HEK293 (cell line): ENCODE measurements around the gene MRGPRX2.

Source experiments
- CTCF ChIA-PET: fragments of 350-600 bp; formaldehyde crosslinking; extraction: SDS; loops from one replicate; lab custom pipeline; 2021; ENCODE audit warnings: antibody characterized with exemption; lab: Yijun Ruan, JAX
- POLR2A ChIA-PET: fragments of 300-600 bp; formaldehyde crosslinking; extraction: SDS; loops from one replicate; lab custom pipeline; 2020; ENCODE audit warnings: antibody characterized with exemption, inconsistent platforms; lab: Yijun Ruan, JAX
- H3K27ac ChIP-seq: fragments of 200-500 bp; sonication (Bioruptor generic); 2 replicates; pipeline ENCODE4 v1.5.1; 2014; ENCODE audit warnings: low read depth, low read length, control low read depth, inconsistent platforms; ENCODE audit errors: extremely low read depth
- H3K36me3 ChIP-seq, 2 experiments: fragments of 200-500 bp in 1 of 2; sonication (Bioruptor generic) in 1 of 2; 1 replicate in 1 of 2; 2 replicates in 1 of 2; pipeline ENCODE4 v1.5.1; 2014 to 2017; ENCODE audit warnings: inconsistent platforms in 2 of 2, low read length in 2 of 2; ENCODE audit not compliant: control insufficient read depth in 2 of 2, insufficient read depth in 1 of 2
- H3K4me1 ChIP-seq: fragments of 200-500 bp; sonication (Bioruptor generic); 2 replicates; pipeline ENCODE4 v1.5.1; 2014; ENCODE audit warnings: mild to moderate bottlenecking, low read length, inconsistent platforms; ENCODE audit not compliant: control insufficient read depth, insufficient read depth
- H3K4me3 ChIP-seq: 2 replicates; pipeline ENCODE4 v1.5.1; 2011; ENCODE audit warnings: low read depth, mild to moderate bottlenecking, control low read depth, low read length, moderate library complexity
- H3K9me3 ChIP-seq: fragments of 200-500 bp; sonication (Bioruptor generic); 2 replicates; pipeline ENCODE4 v1.5.1; 2014; ENCODE audit warnings: low read depth, low read length, inconsistent platforms; ENCODE audit not compliant: control insufficient read depth, insufficient read depth
- KLF16 ChIP-seq: fragments of 450-650 bp; formaldehyde crosslinking; IDR thresholded peaks from 2 replicates; pipeline ENCODE4 v1.5.1; 2017; ENCODE audit warnings: missing biosample characterization, missing genetic modification characterization
- OSR2 ChIP-seq: fragments of 450-650 bp; formaldehyde crosslinking; IDR thresholded peaks from 2 replicates; pipeline ENCODE4 v1.5.1; 2016; ENCODE audit warnings: missing biosample characterization, missing genetic modification characterization
- ZNF140 ChIP-seq: fragments of 450-650 bp; formaldehyde crosslinking; IDR thresholded peaks from 2 replicates; pipeline ENCODE4 v1.5.1; 2016; ENCODE audit warnings: missing biosample characterization, missing genetic modification characterization
- ZNF16 ChIP-seq: fragments of 450-650 bp; formaldehyde crosslinking; IDR thresholded peaks from 2 replicates; pipeline ENCODE4 v1.5.1; 2016; ENCODE audit warnings: low read depth, missing biosample characterization, missing genetic modification characterization
- ZNF211 ChIP-seq: fragments of 450-650 bp; formaldehyde crosslinking; IDR thresholded peaks from 2 replicates; pipeline ENCODE4 v1.5.1; 2016; ENCODE audit warnings: low read depth, missing biosample characterization, missing genetic modification characterization
- ZNF214 ChIP-seq: fragments of 450-650 bp; formaldehyde crosslinking; IDR thresholded peaks from 2 replicates; pipeline ENCODE4 v1.5.1; 2017; ENCODE audit warnings: missing biosample characterization, mild to moderate bottlenecking, missing genetic modification characterization, borderline replicate concordance
- ZNF335 ChIP-seq: fragments of 450-650 bp; formaldehyde crosslinking; conservative IDR thresholded peaks from 2 replicates; pipeline ENCODE4 v1.5.1; 2016; ENCODE audit warnings: missing biosample characterization, missing genetic modification characterization
- ZNF350 ChIP-seq: fragments of 450-650 bp; formaldehyde crosslinking; IDR thresholded peaks from 2 replicates; pipeline ENCODE4 v1.5.0; 2017; ENCODE audit warnings: missing biosample characterization, mild to moderate bottlenecking, missing genetic modification characterization
- ZNF514 ChIP-seq: fragments of 450-650 bp; formaldehyde crosslinking; IDR thresholded peaks from 2 replicates; pipeline ENCODE4 v1.5.1; 2016; ENCODE audit warnings: missing biosample characterization, missing genetic modification characterization
- ZNF629 ChIP-seq: fragments of 450-650 bp; formaldehyde crosslinking; IDR thresholded peaks from 2 replicates; pipeline ENCODE4 v1.5.1; 2017; ENCODE audit warnings: missing biosample characterization, missing genetic modification characterization
- ZNF791 ChIP-seq: fragments of 450-650 bp; formaldehyde crosslinking; IDR thresholded peaks from 2 replicates; pipeline ENCODE4 v1.5.1; 2016; ENCODE audit warnings: missing biosample characterization, missing genetic modification characterization
- ZSCAN23 ChIP-seq: fragments of 450-650 bp; formaldehyde crosslinking; IDR thresholded peaks from 2 replicates; pipeline ENCODE4 v1.5.1; 2016; ENCODE audit warnings: missing biosample characterization, missing genetic modification characterization
- TF ChIP-seq, protein P1 (sequence below): fragments of 450-650 bp; formaldehyde crosslinking; IDR thresholded peaks from 2 replicates; pipeline ENCODE4 v1.5.1; 2016; ENCODE audit warnings: missing biosample characterization, missing genetic modification characterization
- TF ChIP-seq, protein P2 (sequence below): fragments of 450-650 bp; formaldehyde crosslinking; IDR thresholded peaks from 2 replicates; pipeline ENCODE4 v1.5.1; 2016; ENCODE audit warnings: missing biosample characterization, missing genetic modification characterization

Gene MRGPRX2

DNA sequence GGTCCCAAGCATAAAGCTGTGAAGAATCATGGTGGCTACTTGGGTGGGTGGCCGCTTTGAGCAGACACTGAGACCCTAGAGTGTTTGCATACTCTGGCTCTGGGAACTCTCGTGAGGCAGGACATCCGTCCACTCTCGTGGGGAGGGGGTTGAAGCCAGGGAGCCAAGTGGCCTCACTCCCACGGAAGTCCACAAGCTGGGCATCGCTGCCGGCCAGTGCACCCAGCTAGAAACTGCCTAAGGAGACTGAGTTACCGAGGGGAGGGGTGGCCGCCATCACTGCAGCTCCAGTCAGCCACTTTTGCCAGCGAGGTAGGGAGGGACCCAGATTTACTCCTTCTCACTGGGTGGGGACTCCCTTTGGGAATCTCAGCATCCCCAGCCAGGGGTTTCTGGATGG lies 20.5 kb downstream of the MRGPRX2 start (continued):
- TF ChIP-seq, protein P1, sequence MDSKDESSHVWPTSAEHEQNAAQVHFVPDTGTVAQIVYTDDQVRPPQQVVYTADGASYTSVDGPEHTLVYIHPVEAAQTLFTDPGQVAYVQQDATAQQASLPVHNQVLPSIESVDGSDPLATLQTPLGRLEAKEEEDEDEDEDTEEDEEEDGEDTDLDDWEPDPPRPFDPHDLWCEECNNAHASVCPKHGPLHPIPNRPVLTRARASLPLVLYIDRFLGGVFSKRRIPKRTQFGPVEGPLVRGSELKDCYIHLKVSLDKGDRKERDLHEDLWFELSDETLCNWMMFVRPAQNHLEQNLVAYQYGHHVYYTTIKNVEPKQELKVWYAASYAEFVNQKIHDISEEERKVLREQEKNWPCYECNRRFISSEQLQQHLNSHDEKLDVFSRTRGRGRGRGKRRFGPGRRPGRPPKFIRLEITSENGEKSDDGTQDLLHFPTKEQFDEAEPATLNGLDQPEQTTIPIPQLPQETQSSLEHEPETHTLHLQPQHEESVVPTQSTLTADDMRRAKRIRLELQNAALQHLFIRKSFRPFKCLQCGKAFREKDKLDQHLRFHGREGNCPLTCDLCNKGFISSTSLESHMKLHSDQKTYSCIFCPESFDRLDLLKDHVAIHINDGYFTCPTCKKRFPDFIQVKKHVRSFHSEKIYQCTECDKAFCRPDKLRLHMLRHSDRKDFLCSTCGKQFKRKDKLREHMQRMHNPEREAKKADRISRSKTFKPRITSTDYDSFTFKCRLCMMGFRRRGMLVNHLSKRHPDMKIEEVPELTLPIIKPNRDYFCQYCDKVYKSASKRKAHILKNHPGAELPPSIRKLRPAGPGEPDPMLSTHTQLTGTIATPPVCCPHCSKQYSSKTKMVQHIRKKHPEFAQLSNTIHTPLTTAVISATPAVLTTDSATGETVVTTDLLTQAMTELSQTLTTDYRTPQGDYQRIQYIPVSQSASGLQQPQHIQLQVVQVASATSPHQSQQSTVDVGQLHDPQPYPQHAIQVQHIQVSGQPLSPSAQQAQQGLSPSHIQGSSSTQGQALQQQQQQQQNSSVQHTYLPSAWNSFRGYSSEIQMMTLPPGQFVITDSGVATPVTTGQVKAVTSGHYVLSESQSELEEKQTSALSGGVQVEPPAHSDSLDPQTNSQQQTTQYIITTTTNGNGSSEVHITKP (tag by site-specific recombination), result no peak
- TF ChIP-seq KLF16 (tag by site-specific recombination) (no peak), ZNF211 (tag by site-specific recombination) (no peak)

DNA sequence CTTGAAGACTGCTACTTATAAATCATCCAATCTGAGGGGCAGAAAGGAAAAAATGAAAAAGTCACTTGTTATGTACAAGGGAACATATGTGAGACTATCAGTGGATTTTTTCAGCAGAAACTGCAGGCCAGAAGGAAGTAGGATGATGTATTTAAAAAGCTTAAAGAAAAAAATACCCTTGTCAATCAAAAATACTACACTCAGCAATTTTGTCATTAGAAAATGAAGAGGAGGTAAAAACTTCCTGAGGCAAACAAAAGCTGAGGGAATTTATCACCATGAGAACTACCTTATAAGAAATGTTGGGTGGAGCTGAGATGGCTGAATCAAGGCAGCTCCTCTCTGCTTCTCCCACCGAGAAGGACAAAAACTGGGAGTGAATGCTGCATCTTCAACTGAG lies 21.1 kb downstream of the MRGPRX2 start:
- POLR2A ChIA-PET, result no interaction called here
- no peaks in the 10 kb centered on the region for H3K9me3 ChIP-seq
- H3K27ac ChIP-seq, result no peak overlapping the region

DNA sequence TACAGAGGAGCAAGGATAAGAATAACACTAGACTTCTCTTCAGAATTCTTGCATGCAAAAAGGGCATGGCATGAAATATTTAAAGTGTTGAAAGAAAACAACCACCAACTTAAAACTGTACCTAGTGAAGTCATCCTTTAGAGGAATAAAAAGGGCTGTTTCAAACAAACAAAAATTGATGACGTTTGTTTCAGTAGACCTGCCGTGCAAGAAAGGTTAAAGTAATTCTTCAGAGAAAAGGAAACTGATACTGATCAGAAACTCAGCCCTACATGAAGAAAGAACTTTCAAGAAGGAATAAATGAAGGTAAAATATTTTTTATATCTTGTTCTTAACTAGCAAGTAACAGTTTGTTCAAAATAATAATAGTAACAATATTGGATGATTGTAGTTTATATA lies 27.5 kb downstream of the MRGPRX2 start:
- TF ChIP-seq OSR2 (tag by site-specific recombination) (no peak), ZNF514 (no peak), ZNF16 (no peak), ZSCAN23 (tag by site-specific recombination) (no peak), ZNF350 (tag by site-specific recombination) (no peak)
- TF ChIP-seq, all 188 proteins: peak for 0
- CTCF ChIA-PET, result no interaction called here
- no peaks in the 10 kb centered on the region for H3K9me3 ChIP-seq
- no peaks in the 10 kb centered on the region for H3K4me1 ChIP-seq
- H3K4me3 ChIP-seq, result no peak overlapping the region
- POLR2A ChIA-PET, result no interaction called here
- no peaks in the 10 kb centered on the region for H3K36me3 ChIP-seq
- no peak overlapping the region for H3K27ac ChIP-seq

More for the DNA sequence above, 21.1 kb downstream of the MRGPRX2 start:
- CTCF ChIA-PET, result interaction anchor here (0.6 kb wide), 1 partner anchor 844 kb away, joined by 3 read pairs; no protein-coding TSS in a partner anchor
- H3K4me1 ChIP-seq, result no peaks in the 10 kb centered on the region
- TF ChIP-seq ZSCAN23 (tag by site-specific recombination) (no peak), ZNF791 (peak; percentile 90)
- no peaks in the 10 kb centered on the region for H3K36me3 ChIP-seq
- no peak overlapping the region for H3K4me3 ChIP-seq

DNA sequence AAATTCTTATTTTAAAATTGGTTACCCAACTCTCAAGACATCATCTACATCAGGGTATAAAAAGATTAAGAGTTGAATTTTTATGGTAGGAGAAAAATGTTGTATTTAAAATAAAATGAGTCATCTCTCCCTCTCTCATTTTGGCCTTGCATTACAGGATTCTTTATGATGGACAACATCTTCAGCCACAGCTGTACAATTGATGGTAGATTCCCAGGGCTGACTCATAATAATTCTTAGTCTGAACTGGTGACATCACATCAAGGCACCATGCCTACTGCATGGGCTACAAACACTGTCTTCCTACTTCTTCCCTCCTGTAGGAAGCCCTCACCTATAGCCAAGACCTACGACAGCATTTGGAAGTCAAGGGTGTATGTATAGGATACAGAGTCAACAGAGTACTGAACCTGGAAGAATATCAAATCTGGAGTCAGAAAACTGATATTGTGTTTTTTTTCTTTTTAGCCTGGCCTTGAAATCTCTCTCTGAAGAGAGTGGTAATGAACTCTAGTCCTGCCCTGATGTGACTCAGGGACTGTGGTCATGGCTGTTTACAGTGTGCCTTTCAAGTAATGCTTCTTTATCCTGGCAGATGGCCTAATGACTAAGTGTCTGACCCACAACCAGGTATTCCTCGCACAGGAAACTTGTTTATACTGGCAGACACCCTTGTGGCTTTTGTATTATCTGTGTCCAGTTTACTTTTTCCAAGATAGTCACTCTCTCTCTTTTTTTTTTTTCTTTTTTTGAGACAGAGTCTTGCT lies 32.5 kb downstream of the MRGPRX2 start:
- TF ChIP-seq, protein P2, sequence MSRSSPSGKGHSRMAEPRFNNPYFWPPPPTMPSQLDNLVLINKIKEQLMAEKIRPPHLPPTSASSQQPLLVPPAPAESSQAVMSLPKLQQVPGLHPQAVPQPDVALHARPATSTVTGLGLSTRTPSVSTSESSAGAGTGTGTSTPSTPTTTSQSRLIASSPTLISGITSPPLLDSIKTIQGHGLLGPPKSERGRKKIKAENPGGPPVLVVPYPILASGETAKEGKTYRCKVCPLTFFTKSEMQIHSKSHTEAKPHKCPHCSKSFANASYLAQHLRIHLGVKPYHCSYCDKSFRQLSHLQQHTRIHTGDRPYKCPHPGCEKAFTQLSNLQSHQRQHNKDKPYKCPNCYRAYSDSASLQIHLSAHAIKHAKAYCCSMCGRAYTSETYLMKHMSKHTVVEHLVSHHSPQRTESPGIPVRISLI (tag by site-specific recombination), result 0 out of 2 replicates have a peak, but pooled peaks have one; percentile 30
- peak; percentile 43; the same call in 1 of the 2 replicates for TF ChIP-seq ZNF629
- TF ChIP-seq ZNF140 (tag by site-specific recombination), result no peak
- peak; percentile 36; the same call in 1 of the 2 replicates for TF ChIP-seq ZNF335 (tag by site-specific recombination)
- TF ChIP-seq ZNF214 (tag by site-specific recombination), result no peak
- ChIA-PET CTCF (no interaction called here), POLR2A (no interaction called here)
- Histone ChIP-seq H3K4me1 (no peaks in the 10 kb centered on the region), H3K9me3 (no peaks in the 10 kb centered on the region), H3K4me3 (no peak overlapping the region), H3K36me3 (no peaks in the 10 kb centered on the region), H3K27ac (no peak overlapping the region)
